Measurements from ENCODE around the gene EML6.

GRCh38 chr2:54767921-54768320 lies 44.5 kb downstream of the EML6 start:
- TF ChIP-seq EZH2 (IDR thresholded peaks at IDR 0.05) (no peak), POLR2AphosphoS5 (IDR thresholded peaks at IDR 0.05; ENCODE audit: borderline replicate concordance, low read depth, low read length) (no peak), FOXP2 (optimal IDR thresholded peaks at IDR 0.05; ENCODE audit: control extremely low read depth, extremely low read length, insufficient read depth) (no peak)

Measured in SK-N-MC (cell line).